HepG2 (cell line): ENCODE measurements around the gene CLIC3. TPM values are rescaled to one million over a fixed set of nuclear protein-coding genes. Genes with fewer than 3 reads are reported as not detected.
A peak's percentile ranks its signal among the peaks of the same experiment; 100 is the strongest.

ENCODE experiments used
- ARID2 ChIP-seq: sonication (generic); formaldehyde crosslinking; IDR thresholded peaks from 2 replicates; pipeline ENCODE4 v1.8.1; 2022; ENCODE audit warnings: mild to moderate bottlenecking, missing genetic modification reagents, borderline replicate concordance
- ARID3A ChIP-seq: IDR thresholded peaks from 2 replicates; pipeline ENCODE4 v1.6.1; 2012; ENCODE audit warnings: low read depth, low read length, improper control_type of control experiment
- CERS6 ChIP-seq: sonication (generic); formaldehyde crosslinking; IDR thresholded peaks from 2 replicates; pipeline ENCODE4 v1.5.0; 2020; ENCODE audit warnings: missing genetic modification reagents
- CREBL2 ChIP-seq: sonication (generic); formaldehyde crosslinking; IDR thresholded peaks from 2 replicates; pipeline ENCODE4 v1.8.1; 2023; ENCODE audit warnings: missing genetic modification reagents, mild to moderate bottlenecking, borderline replicate concordance
- ETV6 ChIP-seq: sonication (generic); formaldehyde crosslinking; conservative IDR thresholded peaks from 2 replicates; pipeline ENCODE4 v1.4.0; 2020; ENCODE audit warnings: missing genetic modification reagents
- NR2F6 ChIP-seq, 2 experiments: IDR thresholded peaks; 2 replicates each; pipeline ENCODE4 v1.6.1; 2016; ENCODE audit warnings: antibody characterized with exemption in 1 of 2, mild to moderate bottlenecking in 1 of 2
- PAWR ChIP-seq: sonication (generic); formaldehyde crosslinking; IDR thresholded peaks from 2 replicates; pipeline ENCODE4 v1.4.0; 2020; ENCODE audit warnings: missing genetic modification reagents, mild to moderate bottlenecking, borderline replicate concordance
- RBM39 ChIP-seq: fragments of 200-400 bp; formaldehyde crosslinking; IDR thresholded peaks from one replicate; pipeline ENCODE4 v1.6.1; 2018; ENCODE audit warnings: antibody characterized with exemption, mild to moderate bottlenecking, low read depth, low read length; ENCODE audit not compliant: poor library complexity, severe bottlenecking
- SKI ChIP-seq: fragments of 450-650 bp; IDR thresholded peaks from one replicate; pipeline ENCODE4 v1.6.1; 2018; ENCODE audit warnings: mild to moderate bottlenecking; ENCODE audit not compliant: partially characterized antibody
- STAG1 ChIP-seq: sonication (generic); formaldehyde crosslinking; IDR thresholded peaks from 2 replicates; pipeline ENCODE4 v1.4.0; 2020; ENCODE audit warnings: missing genetic modification reagents
- TAF15 ChIP-seq: fragments of 200-400 bp; formaldehyde crosslinking; IDR thresholded peaks from one replicate; pipeline ENCODE4 v1.6.1; 2018; ENCODE audit warnings: mild to moderate bottlenecking, low read depth, low read length; ENCODE audit not compliant: poor library complexity, severe bottlenecking
- ZNF225 ChIP-seq: sonication (generic); formaldehyde crosslinking; IDR thresholded peaks from 2 replicates; pipeline ENCODE4 v1.4.0; 2020; ENCODE audit warnings: mild to moderate bottlenecking, missing genetic modification reagents
- ZNF382 ChIP-seq: sonication (generic); formaldehyde crosslinking; IDR thresholded peaks from 2 replicates; pipeline ENCODE4 v1.5.0; 2020; ENCODE audit warnings: missing genetic modification reagents, mild to moderate bottlenecking, borderline replicate concordance
- ZNF569 ChIP-seq: sonication (generic); formaldehyde crosslinking; IDR thresholded peaks from 2 replicates; pipeline ENCODE4 v1.5.0; 2020; ENCODE audit warnings: mild to moderate bottlenecking, missing genetic modification reagents, moderate library complexity, borderline replicate concordance
- ZNF597 ChIP-seq: sonication (generic); formaldehyde crosslinking; IDR thresholded peaks from 2 replicates; pipeline ENCODE4 v1.5.0; 2020; ENCODE audit warnings: missing genetic modification reagents
- ZNF619 ChIP-seq: sonication (generic); formaldehyde crosslinking; IDR thresholded peaks from 2 replicates; pipeline ENCODE4 v1.4.0; 2020; ENCODE audit warnings: mild to moderate bottlenecking, missing genetic modification reagents
- ZZZ3 ChIP-seq: sonication (generic); formaldehyde crosslinking; IDR thresholded peaks from 2 replicates; pipeline ENCODE4 v1.4.0; 2020; ENCODE audit warnings: missing genetic modification reagents, mild to moderate bottlenecking, borderline replicate concordance
- polyA plus RNA-seq, 8 experiments: library from polyadenylated mRNA; depleted of rRNA in 3 of 8; stranded (reverse) in 7 of 8; unstranded in 1 of 8; fragments of >200 nt; fragmentation: Illumina TruSeq in 4 of 8; extraction: Trizol in 4 of 8; gene quantifications; 2 replicates each; pipeline versions ENCODE4 v1.2.1 to v1.2.3, GENCODE V29; 2011 to 2016; ENCODE audit warnings: low read depth in 4 of 8, missing spikeins in 1 of 8, mixed read lengths in 1 of 8; ENCODE audit not compliant: insufficient read depth in 1 of 8
- total RNA-seq, 5 experiments: library from RNA; depleted of rRNA; stranded (reverse); fragments of >200 nt; fragmentation: Illumina TruSeq; extraction: Trizol; gene quantifications; 2 replicates each; pipeline ENCODE4 v1.2.3, GENCODE V29; 2016; ENCODE audit warnings: low read depth in 1 of 5
- TF ChIP-seq, protein P1 (sequence below): sonication (generic); formaldehyde crosslinking; conservative IDR thresholded peaks from 2 replicates; pipeline ENCODE4 v1.8.0; 2022; ENCODE audit warnings: mild to moderate bottlenecking, moderate library complexity, missing genetic modification reagents
- TF ChIP-seq, protein P2 (sequence below): sonication (generic); formaldehyde crosslinking; IDR thresholded peaks from 2 replicates; pipeline ENCODE4 v1.8.1; 2023; ENCODE audit warnings: mild to moderate bottlenecking, missing genetic modification reagents
- TF ChIP-seq, protein P3 (sequence below): sonication (generic); formaldehyde crosslinking; IDR thresholded peaks from 2 replicates; pipeline ENCODE4 v1.4.0; 2020; ENCODE audit warnings: missing genetic modification reagents

The CLIC3 gene
- total and polyA plus RNA-seq, 2 of the 13 experiments (the other 11 are each of a cell fraction or from before 2014, with no cell fraction given), result 0.51 to 1.5 TPM

DNA sequence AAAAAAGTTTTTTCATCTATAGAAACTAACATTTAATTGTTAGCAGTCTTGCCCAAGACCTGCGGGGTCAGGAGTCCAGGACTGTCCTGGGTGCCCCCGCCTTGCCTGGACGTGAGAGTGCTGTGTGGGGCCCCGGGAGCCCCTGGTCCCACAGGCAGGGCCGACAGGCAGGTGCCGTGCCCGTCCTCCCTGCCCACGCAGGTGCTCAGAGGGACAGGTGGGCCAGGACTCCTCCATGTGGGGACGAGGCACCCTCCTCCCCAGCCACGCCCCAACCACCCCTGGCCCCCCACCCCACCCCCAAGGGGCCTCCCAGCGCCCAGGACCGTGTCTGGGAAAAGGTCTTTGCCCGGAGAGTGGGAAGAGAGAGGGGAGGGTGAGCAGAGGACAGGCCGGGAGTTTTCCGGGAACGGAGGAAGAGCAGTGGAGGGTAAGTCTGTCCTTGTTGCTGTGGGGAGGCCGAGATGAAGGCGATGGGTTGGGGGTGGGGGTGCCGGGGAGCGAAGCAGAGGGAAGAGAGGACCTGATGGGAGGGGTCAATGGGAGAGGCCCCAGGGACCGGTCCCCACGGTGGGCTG, 47.0 kb downstream of the CLIC3 start (continued):
- TF ChIP-seq, protein P1, sequence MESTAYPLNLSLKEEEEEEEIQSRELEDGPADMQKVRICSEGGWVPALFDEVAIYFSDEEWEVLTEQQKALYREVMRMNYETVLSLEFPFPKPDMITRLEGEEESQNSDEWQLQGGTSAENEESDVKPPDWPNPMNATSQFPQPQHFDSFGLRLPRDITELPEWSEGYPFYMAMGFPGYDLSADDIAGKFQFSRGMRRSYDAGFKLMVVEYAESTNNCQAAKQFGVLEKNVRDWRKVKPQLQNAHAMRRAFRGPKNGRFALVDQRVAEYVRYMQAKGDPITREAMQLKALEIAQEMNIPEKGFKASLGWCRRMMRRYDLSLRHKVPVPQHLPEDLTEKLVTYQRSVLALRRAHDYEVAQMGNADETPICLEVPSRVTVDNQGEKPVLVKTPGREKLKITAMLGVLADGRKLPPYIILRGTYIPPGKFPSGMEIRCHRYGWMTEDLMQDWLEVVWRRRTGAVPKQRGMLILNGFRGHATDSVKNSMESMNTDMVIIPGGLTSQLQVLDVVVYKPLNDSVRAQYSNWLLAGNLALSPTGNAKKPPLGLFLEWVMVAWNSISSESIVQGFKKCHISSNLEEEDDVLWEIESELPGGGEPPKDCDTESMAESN (CRISPR knock-in tag), result no peak
- TF ChIP-seq ZZZ3 (CRISPR knock-in tag), result no peak
- no peak for TF ChIP-seq ZNF225 (CRISPR knock-in tag)
- TF ChIP-seq ZNF569 (CRISPR knock-in tag), result no peak
- TF ChIP-seq ZNF619 (CRISPR knock-in tag), result no peak; the same call in 1 of the 2 replicates
- TF ChIP-seq, protein P2, sequence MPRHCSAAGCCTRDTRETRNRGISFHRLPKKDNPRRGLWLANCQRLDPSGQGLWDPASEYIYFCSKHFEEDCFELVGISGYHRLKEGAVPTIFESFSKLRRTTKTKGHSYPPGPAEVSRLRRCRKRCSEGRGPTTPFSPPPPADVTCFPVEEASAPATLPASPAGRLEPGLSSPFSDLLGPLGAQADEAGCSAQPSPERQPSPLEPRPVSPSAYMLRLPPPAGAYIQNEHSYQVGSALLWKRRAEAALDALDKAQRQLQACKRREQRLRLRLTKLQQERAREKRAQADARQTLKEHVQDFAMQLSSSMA (CRISPR knock-in tag), result no peak
- TF ChIP-seq RBM39, result no peak
- no peak for TF ChIP-seq ZNF382
- TF ChIP-seq, protein P3, sequence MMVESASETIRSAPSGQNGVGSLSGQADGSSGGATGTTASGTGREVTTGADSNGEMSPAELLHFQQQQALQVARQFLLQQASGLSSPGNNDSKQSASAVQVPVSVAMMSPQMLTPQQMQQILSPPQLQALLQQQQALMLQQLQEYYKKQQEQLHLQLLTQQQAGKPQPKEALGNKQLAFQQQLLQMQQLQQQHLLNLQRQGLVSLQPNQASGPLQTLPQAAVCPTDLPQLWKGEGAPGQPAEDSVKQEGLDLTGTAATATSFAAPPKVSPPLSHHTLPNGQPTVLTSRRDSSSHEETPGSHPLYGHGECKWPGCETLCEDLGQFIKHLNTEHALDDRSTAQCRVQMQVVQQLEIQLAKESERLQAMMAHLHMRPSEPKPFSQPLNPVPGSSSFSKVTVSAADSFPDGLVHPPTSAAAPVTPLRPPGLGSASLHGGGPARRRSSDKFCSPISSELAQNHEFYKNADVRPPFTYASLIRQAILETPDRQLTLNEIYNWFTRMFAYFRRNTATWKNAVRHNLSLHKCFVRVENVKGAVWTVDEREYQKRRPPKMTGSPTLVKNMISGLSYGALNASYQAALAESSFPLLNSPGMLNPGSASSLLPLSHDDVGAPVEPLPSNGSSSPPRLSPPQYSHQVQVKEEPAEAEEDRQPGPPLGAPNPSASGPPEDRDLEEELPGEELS (CRISPR knock-in tag), result 0 out of 2 replicates have a peak, but pooled peaks have one; percentile 35
- no peak for TF ChIP-seq ETV6 (CRISPR knock-in tag)
- no peak for TF ChIP-seq STAG1 (CRISPR knock-in tag)
- no peak for TF ChIP-seq ZNF597
- TF ChIP-seq CREBL2 (CRISPR knock-in tag), result no peak
- no peak for TF ChIP-seq NR2F6 (IDR thresholded peaks at IDR 0.05)
- no peak for TF ChIP-seq NR2F6 (CRISPR knock-in tag; IDR thresholded peaks at IDR 0.05)
- TF ChIP-seq ARID3A, result no peak
- TF ChIP-seq SKI, result no peak
- TF ChIP-seq PAWR, result no peak
- TF ChIP-seq ARID2 (CRISPR knock-in tag), result peak; percentile 45; the same call in 1 of the 2 replicates
- no peak for TF ChIP-seq CERS6 (CRISPR knock-in tag)
- no peak for TF ChIP-seq TAF15
